Testis (tissue), 3 donors: Measurements from ENCODE around the gene CNNM2. TPM values are rescaled to one million over a fixed set of nuclear protein-coding genes. Genes with fewer than 3 reads are reported as not detected.

Source experiments
- DNase-seq: peaks from one replicate; pipeline ENCODE4 v3.0.0-alpha.2; 2019
- H3K27ac ChIP-seq, 2 donors: fragments of 200-600 bp; sonication (generic); one replicate each; pipeline ENCODE4 v1.5.1; 2019
- H3K27me3 ChIP-seq: fragments of 200-600 bp; sonication (generic); one replicate; pipeline ENCODE4 v1.5.1; 2019
- H3K36me3 ChIP-seq: fragments of 200-600 bp; sonication (generic); one replicate; pipeline ENCODE4 v1.5.1; 2017; ENCODE audit warnings: low read depth; ENCODE audit errors: missing control alignments
- H3K4me1 ChIP-seq: fragments of 200-600 bp; sonication (generic); one replicate; pipeline ENCODE4 v1.5.1; 2019
- H3K4me3 ChIP-seq, 2 donors: fragments of 200-600 bp; sonication (generic); one replicate each; pipeline ENCODE4 v1.5.1; 2017 to 2019
- H3K9me3 ChIP-seq: fragments of 200-600 bp; sonication (generic); one replicate; pipeline ENCODE4 v1.5.1; 2017
- POLR2A ChIP-seq: fragments of 450-650 bp; IDR thresholded peaks from one replicate; pipeline ENCODE4 v1.6.1; 2017; ENCODE audit warnings: antibody characterized with exemption, mild to moderate bottlenecking, moderate library complexity
- WGBS, 2 donors: methylation state at CpG; one replicate each; pipeline ENCODE4 v1.1.5; 2018; 5-methylcytosine and 5-hydroxymethylcytosine counted together
- intact Hi-C: fragments of 100-400 bp; cut with DNase I; formaldehyde crosslinking; loops from one replicate; pipeline ENCODE4 v1.15.1; 2023; ENCODE audit warnings: low total_unique reads
- polyA plus RNA-seq: library from polyadenylated mRNA; stranded (reverse); fragments of 350-450 nt; fragmentation: Illumina TruSeq; extraction: RNeasy Lipid Tissue Mini Kit (QIAGEN cat#74804); gene quantifications from one replicate; pipeline ENCODE4 v1.2.3, GENCODE V29; 2014; ENCODE audit warnings: low read depth, low replicate concordance; ENCODE audit not compliant: insufficient read depth
- total RNA-seq, 2 donors: library from RNA; depleted of rRNA; stranded (reverse); fragments of >200 nt; gene quantifications; one replicate each; pipeline ENCODE4 v1.2.3, GENCODE V29; 2016
- TF ChIP-seq, protein P1 (sequence below), 3 experiments: fragments of 450-650 bp in 2 of 3; fragments of 200-600 bp in 1 of 3; sonication (generic) in 1 of 3; IDR thresholded peaks; one replicate each; pipeline ENCODE4 v1.5.1; 2016 to 2019; ENCODE audit warnings: antibody characterized with exemption in 3 of 3, mild to moderate bottlenecking in 2 of 3, moderate library complexity in 1 of 3

The CNNM2 gene
- total and polyA plus RNA-seq, 3 donors from 2014 or later, result 9.8 to 30.5 (median 24.2) TPM

DNA sequence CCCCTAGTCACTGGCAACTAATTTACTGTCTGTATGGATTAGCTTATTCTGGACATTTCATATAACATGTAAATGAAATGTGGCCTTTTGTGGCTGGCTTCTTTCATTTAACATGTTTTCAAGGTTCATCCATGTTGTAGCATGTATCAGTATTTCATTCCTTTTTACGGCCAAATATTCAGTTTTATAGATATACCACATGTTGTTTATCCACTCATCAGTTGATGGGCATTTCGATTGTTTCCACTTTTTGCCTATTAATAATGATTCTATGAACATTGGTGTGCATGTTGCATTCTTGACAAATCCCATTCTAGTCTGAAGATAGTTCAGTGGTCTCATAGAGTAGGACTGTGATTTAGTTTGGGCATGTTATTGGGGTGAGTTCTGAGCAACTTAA lies 12.6 kb downstream of the CNNM2 start:
- H3K36me3 ChIP-seq, result no peaks in the 10 kb centered on the region
- DNase-seq, result no peak
- no peaks in the 10 kb centered on the region for H3K27me3 ChIP-seq
- H3K27ac ChIP-seq, result peak overlapping the region in 1 of 2 donors; percentile 6
- H3K9me3 ChIP-seq, result no peaks in the 10 kb centered on the region
- no peak overlapping the region for H3K4me3 ChIP-seq
- intact Hi-C loops, result no loop called here
- 90 to 92% methylated on average over 2 of the region's 2 CpGs for WGBS, 2 donors
- TF ChIP-seq POLR2A, result no peak
- TF ChIP-seq, protein P1, sequence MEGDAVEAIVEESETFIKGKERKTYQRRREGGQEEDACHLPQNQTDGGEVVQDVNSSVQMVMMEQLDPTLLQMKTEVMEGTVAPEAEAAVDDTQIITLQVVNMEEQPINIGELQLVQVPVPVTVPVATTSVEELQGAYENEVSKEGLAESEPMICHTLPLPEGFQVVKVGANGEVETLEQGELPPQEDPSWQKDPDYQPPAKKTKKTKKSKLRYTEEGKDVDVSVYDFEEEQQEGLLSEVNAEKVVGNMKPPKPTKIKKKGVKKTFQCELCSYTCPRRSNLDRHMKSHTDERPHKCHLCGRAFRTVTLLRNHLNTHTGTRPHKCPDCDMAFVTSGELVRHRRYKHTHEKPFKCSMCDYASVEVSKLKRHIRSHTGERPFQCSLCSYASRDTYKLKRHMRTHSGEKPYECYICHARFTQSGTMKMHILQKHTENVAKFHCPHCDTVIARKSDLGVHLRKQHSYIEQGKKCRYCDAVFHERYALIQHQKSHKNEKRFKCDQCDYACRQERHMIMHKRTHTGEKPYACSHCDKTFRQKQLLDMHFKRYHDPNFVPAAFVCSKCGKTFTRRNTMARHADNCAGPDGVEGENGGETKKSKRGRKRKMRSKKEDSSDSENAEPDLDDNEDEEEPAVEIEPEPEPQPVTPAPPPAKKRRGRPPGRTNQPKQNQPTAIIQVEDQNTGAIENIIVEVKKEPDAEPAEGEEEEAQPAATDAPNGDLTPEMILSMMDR (IDR thresholded peaks at IDR 0.05), result no peak
- no peaks in the 10 kb centered on the region for H3K4me1 ChIP-seq

DNA sequence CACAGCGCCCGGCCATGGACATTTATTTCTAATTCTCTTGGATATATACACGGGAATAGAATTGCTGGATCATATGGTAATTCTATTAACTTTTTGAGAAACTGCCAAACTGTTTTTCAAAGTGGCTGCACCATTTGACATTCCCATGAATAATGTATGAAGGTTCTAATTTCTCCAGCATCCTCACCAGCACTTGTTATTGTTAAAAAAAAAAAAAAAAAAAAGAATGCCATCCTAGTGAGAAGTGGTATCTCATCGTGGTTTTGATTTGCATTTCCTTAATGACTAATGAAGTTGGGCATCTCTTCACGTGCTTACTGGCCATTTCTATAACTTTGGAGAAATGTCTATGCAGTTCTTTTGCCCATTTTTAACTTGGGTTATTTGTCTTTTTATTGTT lies 13.5 kb downstream of the CNNM2 start:
- TF ChIP-seq, protein P1 (IDR thresholded peaks at IDR 0.05), result no peak
- TF ChIP-seq POLR2A, result no peak
- H3K4me1 ChIP-seq, result no peaks in the 10 kb centered on the region
- H3K27ac ChIP-seq, result no peak overlapping the region
- WGBS, 2 donors, result 93 to 94% methylated on average over 5 of the region's 5 CpGs
- no peak overlapping the region for H3K4me3 ChIP-seq
- no peaks in the 10 kb centered on the region for H3K9me3 ChIP-seq
- no peak for DNase-seq
- H3K36me3 ChIP-seq, result no peaks in the 10 kb centered on the region
- no peaks in the 10 kb centered on the region for H3K27me3 ChIP-seq
- intact Hi-C loops, result no loop called here

DNA sequence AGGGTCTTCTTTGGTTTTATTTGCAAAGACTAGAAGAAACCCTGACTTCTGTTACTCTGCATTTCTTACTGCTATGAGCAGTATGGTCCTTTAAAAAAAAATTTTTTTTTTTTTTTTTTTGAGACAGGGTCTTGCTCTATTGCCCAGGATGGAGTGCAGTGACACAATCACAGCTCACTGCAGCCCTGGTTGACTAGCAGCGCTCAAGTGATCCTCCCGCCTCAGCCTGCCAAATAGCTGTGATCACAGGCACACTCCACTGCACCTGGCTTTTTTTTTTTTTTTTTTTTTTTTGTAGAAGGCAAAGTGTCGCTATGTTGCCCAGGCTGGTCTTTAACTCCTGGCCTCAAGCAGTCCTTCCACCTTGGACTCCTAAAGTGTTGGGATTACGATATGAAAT lies 17.4 kb downstream of the CNNM2 start:
- TF ChIP-seq POLR2A, result no peak
- TF ChIP-seq, protein P1 (IDR thresholded peaks at IDR 0.05), result no peak
- Histone ChIP-seq H3K4me3 (no peak overlapping the region), H3K27me3 (no peaks in the 10 kb centered on the region), H3K36me3 (no peaks in the 10 kb centered on the region), H3K9me3 (no peaks in the 10 kb centered on the region), H3K27ac (no peak overlapping the region), H3K4me1 (no peaks in the 10 kb centered on the region)
- 92 to 99% methylated on average over 4 of the region's 4 CpGs for WGBS, 2 donors
- intact Hi-C loops, result no loop called here
- DNase-seq, result no peak

DNA sequence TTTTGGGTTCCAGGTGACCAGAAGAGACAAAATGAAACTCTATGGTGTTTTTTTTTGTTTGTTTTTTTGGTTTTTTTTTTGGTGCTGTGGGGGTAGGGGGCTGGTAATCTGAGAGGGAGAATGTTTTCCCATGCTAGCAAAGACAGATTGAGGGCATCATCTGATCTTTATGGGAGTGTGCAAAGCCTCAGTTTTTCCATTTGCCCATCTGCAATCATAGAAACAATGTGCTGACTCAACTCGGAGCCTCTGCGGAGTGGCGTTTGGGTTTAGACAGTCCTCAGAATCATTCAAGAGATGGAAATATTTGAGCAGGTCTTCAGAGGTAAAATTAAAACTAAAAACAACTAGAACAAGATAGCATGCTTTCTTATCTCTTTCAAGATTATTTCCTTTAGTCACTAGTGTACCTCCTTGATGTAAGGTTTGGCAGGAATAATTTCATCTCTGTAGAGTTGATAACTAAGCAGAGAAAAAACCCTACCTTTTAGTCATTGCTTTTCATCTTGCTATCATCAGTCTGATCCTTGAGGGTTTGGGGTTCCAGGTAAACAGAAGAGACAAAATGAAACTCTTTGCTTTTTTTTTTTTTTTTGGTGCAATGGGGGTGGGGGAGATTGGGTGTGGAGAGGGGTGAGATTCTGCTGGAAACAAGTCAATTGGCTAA lies 18.0 kb downstream of the CNNM2 start:
- DNase-seq, result no peak
- WGBS, 2 donors, result 85% methylated on average over 3 of the region's 3 CpGs
- H3K27me3 ChIP-seq, result no peaks in the 10 kb centered on the region
- no peaks in the 10 kb centered on the region for H3K9me3 ChIP-seq
- no peak overlapping the region for H3K4me3 ChIP-seq
- no peaks in the 10 kb centered on the region for H3K36me3 ChIP-seq
- intact Hi-C loops, result no loop called here
- TF ChIP-seq, protein P1 (IDR thresholded peaks at IDR 0.05), result no peak
- no peak for TF ChIP-seq POLR2A
- H3K4me1 ChIP-seq, result no peaks in the 10 kb centered on the region
- no peak overlapping the region for H3K27ac ChIP-seq

DNA sequence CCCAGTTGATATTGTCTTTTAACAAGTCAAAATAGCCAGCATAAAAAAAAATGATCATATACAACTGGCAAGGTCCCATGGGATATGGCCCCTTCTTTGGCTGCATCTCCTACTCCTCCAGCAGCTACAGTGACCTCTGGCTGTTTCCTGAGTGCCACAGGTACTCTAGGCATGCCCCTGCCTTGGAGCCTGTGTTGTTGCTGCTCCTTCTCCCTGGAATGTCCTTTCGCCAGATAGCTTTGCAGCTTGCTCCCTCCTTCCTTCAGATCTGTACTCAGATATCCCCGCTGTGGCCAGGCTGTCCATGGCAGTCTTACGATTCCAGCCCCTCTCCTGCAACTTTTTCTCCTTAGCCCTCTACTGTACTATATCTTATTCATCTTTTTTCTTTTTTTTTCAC lies 23.3 kb downstream of the CNNM2 start:
- H3K9me3 ChIP-seq, result no peaks in the 10 kb centered on the region
- no peaks in the 10 kb centered on the region for H3K27me3 ChIP-seq
- intact Hi-C loops, result no loop called here
- no peak for TF ChIP-seq POLR2A
- TF ChIP-seq, protein P1 (IDR thresholded peaks at IDR 0.05), result no peak
- DNase-seq, result no peak
- H3K4me1 ChIP-seq, result no peaks in the 10 kb centered on the region
- WGBS, 2 donors, result 91 to 100% methylated on average over 3 of the region's 3 CpGs
- H3K36me3 ChIP-seq, result no peaks in the 10 kb centered on the region
- no peak overlapping the region for H3K27ac ChIP-seq
- H3K4me3 ChIP-seq, result no peak overlapping the region
